ENCODE data around the gene PCNA. TPM values are rescaled to one million over a fixed set of nuclear protein-coding genes. Genes with fewer than 3 reads are reported as not detected.
"Not testable (repeated sequence)": the region's sequence is repeated elsewhere in the genome, so short reads cannot be mapped to it uniquely, and the experiment has no call there.

PCNA gene
- total RNA-seq, 1 donor from 2014 or later: 29.4 TPM

DNA sequence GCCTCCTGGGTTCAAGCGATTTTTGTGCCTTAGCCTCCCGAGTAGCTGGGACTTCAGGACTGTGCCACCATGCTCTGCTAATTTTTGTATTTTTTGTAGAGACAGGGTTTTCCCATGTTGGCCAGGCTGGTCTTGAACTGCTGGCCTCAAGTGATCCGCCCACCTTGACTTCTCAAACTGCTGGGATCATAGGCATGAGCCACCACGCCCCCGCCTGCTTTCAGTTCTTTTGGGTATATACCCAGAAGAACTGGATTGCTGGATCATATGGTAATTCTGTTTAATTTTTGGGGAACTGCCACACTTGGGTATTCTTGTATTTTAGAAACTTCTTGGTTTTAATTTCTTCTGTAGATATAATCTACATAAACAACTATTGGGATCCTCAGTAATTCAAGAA is 24.1 kb upstream of the PCNA start:
- DNase-seq (ENCODE audit: low spot score): no peak

DNA sequence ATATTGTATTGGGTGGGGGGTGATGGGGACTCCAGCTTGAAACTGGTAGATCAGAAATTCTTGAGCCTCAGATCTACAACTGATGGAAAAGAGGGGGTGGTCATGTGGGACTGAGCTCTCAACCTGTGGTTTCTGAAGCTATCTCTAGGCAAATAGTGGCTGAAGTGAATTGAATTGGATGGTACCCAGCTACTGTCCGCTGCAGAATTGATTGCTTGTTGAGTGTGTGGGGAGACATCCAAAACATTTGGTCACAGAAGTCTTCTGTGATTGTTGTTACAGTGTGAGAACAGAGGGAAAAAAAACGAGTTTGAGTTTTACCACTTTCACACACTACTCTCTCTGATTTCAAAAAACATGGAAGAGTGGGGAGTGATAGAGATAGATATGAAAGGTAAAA is 21.9 kb upstream of the PCNA start:
- no peak for DNase-seq (ENCODE audit: low spot score)

DNA sequence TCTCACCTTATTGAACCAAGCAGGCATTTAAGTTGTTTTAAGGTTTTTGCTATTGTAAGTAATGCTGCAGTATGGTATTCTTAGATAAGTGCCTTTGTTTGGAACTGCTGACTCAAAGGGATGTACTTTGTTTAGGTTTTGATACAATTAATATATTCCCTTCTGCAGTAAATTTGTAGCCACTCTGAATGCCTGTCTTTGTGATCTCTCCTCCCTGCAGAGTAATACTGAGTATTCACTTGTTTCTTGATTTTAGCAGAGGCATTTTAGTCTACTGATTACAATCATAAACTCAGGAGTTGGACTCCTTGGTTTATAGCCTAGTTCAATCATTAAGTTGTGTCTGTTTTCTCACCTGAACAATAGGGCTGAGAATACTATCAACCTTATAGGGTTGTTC is 20.4 kb upstream of the PCNA start:
- DNase-seq (ENCODE audit: low spot score): no peak

DNA sequence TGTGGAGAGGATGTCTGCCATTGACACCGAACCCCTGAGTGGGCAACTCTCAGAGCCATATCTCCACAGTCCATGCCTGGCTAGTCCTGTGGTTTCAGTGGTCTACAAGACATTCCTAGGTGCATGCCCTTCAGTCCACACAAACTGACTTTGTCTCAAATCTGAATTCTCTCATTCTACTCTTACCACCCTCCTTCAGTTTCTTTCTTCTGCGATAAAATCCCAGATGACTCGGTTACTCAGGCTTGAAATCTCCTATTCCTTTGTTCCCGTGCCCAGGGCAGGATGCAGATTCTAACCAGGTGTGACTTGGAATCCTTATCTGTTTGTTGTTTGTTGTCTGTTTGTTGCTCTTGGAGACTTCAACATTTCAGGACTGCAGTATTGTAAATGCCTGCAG is 16.3 kb upstream of the PCNA start:
- DNase-seq (ENCODE audit: low spot score): no peak

DNA sequence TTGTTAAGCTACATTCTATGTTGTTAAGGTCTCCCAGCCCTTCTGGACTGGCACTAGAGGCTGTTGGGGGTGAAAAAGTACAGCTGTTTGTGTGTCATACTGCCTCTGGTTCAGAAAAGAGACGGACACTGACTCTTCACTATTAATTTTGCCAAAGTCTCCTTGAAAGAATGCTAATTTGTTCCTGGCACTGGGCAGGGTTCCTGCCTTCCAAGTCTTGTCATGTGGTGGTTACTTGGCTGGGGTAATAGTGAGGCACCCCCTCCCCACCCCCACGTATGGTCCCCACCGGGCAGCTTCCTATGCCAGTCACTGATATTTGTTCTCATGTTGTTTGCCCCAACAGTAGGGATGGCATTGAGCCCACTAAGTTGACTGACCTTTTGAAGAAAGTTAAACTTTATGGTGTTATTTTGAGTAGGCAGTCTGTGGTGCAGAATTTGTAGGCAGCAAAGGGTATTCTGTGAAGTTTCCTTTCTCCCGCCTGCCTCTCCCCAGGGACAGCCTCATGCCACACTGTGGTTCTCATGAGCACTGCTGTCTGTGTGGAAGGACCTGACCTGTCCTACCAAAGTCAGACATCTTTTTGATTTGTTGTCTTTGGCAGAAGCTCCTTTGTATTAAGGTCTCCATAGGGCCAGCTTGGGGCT is 15.7 kb upstream of the PCNA start:
- DNase-seq (ENCODE audit: low spot score): no peak

DNA sequence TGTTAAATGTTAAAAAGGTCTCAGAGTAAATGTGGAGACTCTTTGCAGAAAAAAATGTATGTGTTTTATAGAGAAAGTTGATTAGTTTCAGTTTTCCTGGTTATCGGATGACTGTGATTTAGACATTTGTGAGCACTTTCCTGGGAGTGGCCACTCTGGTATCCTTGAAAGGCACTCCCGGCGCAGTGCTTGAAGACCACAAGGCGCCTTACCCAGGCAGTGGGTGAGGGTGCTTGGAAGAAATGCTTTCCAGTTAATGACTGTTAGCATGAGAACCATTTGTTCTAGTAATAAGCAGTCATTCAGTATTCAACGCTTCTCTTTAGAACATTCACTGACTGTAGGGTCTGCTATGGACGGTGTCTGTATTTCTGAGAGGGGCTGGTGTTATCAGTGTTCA is 14.2 kb upstream of the PCNA start:
- no peak for DNase-seq (ENCODE audit: low spot score)

DNA sequence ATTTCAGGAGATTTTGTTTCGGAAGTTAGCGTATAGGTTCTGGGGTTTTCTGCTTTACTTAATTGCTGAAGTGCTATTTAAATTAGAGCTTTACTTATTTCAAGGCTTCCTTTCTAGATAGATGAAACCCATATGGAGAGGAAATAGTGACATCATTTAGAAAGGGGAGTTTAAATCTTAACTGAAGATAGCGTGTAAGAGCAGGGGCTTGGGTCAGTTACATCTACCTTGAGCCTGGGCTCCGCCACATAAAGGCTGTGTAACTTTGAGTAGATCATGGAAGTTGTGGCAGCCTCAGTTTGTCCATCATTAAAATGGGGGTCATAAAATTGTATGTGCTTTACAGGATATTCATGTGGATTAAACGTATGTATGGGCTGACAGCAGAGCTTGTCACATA is 11.7 kb upstream of the PCNA start:
- no peak for DNase-seq (ENCODE audit: low spot score)

DNA sequence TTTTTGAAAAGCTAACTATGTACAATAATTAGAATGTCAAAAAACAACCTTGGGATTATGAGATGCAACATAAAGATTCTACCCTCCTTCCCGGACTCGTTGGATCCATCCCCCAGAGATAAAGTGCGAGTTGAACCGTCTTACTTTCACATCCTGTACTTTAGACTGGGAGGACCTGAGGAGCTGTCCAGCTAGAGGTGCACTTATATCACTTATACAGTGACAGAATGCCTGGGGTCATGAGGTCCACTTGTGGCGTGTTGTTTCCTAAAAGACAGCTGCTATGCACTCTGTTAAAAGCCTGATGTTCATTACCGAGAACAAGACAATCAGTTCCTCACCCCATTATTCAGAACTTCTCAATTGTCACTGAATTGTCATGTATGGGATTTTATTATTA is 9.1 kb upstream of the PCNA start:
- no peak for DNase-seq (ENCODE audit: low spot score)

DNA sequence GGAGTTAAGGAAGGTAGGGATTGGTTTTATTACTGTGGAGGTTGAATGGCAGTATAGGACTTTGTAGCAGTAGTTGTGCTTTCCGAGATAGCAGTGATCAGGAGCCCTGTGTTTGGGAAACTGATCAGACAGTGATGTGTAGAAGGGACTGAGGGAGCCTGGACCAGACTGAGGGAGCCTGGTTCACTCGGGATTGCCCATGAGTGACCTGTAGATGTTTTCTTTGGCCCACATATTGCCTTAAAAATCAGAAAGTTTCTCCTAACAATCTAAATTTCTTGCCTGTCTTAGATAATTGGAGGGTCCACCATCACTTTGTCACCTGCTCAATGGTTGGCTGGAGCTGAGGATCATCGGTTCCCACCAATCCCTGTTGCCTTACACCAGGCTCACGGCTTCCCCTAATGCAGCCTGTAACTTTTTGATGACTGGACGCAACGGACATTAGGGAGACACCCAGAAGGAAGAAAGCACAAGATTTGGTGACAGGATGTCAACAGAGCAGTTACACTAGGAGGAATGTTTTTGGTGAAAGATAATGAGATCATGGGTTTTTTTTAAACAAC is 8.2 kb upstream of the PCNA start:
- DNase-seq (ENCODE audit: low spot score): no peak

DNA sequence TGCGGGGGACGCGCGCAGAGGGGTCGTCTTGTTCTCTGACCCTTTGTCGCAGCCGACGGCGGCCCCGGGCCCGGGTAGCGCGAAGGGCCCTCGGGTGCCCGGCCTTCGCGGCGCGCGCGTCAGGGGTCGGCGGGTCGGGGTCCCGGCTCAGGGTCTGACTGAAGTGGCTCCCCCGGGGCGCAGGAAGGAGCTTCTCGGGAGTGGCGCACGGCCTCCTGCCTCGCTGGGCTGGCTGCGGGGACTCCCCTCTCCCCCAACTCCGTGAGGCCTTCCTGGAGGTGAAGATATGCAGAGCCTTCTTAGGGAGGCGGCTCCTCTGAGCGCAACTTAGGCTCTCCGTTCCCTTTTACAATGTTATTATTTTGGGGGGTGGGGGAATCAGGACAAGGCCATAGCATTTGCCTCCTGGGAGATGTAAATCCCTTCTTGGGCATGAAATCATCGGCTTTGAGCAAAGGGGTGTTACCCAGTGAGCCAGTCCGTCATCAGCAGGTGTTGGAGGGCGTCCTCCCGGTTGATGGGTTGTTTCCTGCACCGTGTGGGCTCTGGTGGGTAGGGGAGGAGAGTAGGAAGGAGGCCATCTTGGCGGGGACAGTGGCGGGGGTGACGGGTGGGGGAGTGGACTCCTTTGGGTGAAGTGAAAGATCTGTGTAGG is 7.6 kb upstream of the PCNA start:
- peak; percentile 55 for DNase-seq (ENCODE audit: low spot score)

DNA sequence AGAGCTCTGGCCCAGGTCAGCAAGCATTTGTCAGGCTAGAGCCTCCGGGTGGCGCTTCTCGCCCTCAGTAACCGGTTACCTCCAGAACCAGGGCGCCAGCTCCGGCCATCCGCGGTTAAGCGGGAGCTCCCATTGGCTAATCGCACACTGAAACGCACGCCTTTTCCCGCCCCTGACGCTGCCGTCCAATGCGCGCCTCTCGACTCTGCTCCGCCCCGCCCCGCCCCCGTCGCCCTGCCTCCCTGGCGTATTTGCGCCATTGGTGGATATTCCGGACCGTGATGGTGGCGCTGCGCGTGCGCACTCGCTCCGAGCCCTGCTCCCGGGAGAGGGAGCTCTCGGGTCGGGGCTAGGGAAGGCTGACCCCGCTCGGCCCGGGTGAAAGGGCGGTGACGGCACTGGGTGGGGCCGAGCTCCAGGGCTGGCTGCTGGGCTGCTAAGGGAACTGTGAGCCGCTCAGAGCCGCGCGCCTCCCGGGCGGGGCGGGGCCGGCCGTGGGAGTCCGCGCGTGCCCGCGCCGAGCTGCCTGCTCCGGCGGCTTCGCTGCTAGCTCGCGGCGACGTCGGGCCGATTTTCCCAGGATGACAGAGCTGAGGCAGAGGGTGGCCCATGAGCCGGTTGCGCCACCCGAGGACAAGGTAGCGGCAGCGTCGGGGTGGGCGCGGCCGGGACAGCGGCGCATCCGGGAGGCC is 6.9 kb upstream of the PCNA start, which contains the start of gene CDS2:
Gene CDS2, plus strand, starts transcription at position 497 of the 692 bp plus-strand sequence. Its CDS starts 85 bp downstream, at position 582.
- peak; percentile 100 for DNase-seq (ENCODE audit: low spot score)

DNA sequence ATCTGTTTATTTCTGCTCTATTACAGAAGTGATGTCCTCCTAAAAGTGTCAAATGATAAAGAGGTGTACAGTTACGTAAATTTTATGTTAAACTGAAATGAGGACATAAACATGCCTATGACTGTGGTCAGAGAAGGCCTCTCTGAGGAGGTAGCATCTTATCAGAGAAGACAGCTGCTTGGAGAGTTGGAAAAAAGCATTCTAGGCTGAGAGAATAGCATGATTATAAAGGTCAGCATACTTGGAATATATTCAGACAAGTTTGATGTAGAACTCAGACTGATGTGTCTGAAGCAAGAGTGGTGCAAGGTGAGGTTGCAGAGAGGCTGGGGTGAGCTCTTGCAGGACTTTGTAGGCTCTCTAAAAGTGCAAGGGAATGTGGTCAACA is 3.1 kb upstream of the PCNA start:
- DNase-seq (ENCODE audit: low spot score): no peak

DNA sequence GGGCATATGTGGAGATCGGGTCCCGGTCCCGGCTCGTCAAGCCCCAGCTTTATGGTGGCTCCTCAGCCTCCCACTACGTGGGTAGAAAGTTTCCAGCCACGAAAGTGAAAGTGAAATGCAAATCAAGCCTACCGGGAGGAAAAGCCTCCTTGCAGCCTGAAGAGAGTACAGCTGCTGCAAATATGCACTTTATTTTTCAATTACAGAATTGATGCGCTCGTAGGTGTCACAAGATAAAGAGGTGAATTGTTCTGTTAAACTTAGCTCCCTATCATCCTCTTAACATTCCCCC is 373 bp upstream of the PCNA start:
- no peak for DNase-seq (ENCODE audit: low spot score)

DNA sequence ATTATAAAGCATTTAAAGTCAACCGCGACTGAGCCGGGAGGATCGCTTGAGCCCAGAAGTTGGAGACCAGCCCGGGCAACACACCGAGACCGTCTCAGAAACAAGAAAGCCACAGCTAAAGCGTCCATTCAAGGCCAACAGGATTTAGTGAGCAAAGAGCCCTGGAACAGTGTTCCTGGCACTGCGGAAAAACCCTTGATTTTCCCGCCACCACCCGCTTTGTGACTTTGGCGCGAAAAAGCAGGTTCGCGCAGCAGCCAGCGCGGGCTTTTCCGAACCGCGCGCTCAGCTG is 669 bp downstream of the PCNA start:
- no peak for DNase-seq (ENCODE audit: low spot score)

DNA sequence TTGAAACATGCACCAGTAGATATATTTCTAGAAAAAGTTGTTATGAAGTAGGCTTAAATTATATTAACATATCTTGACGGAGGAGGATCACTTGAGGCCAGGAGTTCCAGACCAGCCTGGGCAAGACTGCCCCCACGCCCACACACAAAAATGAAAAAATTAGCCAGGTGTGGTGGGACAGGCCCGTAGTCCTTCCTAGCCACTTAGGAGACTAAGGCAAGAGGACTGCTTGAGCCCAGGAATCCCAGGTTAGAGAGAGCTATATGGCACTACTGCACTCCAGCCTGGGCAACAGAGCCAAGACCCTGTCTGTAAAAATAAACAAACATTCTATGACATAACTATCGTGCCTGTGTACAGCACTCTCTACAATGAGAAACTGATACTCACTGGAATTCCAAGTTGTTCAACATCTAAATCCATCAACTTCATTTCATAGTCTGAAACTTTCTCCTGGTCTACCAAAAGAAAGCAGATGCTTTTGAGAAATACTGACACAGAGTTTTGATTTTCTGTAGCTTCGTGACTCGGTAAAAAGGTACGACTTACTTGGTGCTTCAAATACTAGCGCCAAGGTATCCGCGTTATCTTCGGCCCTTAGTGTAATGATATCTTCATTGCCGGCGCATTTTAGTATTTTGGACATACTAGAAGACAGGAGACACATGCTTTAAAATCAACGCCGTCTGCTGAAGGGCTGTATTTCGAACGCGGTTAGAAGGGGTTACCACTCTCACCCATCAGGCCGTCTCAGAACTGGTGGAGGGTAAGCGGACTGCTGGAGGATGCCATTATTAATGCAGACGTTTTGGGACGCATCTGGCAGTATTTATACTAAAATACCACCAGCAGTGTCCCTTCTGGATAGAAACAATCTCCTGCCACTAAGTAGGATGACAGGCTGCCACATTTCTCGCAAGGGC is 1.3 kb downstream of the PCNA start:
- DNase-seq (ENCODE audit: low spot score): no peak

DNA sequence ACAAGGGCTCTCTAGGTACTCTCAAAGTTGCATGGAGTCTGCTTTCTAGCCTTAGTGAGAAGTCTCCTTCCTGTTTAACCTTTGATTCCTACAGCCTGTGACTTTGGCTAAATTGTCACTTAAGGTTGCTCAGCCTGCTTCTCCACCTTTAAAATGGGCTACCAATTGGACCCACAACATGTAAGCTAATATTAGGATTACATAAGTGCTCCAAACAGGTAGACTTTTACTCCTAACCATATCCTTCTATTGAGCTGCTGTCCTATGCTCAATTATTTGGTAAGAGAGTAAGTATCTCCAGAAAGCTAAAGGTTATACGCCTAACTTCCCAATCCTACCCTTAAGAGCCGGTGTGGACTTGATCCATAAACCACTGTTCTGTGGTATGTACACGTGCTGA is 2.9 kb downstream of the PCNA start:
- DNase-seq (ENCODE audit: low spot score): no peak

DNA sequence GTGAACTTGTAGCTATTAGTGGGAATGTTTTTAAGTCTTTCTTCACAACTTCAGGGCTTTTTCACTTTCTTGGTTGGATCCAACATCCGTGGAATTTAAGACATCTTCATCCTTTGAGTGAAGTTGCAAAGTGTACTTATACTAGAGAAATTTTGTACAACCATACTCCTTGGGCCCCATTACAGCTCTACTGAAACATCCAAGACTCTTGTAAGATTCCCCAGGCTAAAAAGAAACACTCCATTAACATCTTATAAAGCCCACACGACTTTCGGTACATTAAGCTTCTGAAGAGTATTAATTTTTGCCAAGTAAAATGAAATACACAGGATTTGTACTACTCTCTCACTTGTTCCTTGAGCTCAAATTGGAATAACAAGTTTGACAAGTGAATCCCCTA is 5.4 kb downstream of the PCNA start:
- no peak for DNase-seq (ENCODE audit: low spot score)

DNA sequence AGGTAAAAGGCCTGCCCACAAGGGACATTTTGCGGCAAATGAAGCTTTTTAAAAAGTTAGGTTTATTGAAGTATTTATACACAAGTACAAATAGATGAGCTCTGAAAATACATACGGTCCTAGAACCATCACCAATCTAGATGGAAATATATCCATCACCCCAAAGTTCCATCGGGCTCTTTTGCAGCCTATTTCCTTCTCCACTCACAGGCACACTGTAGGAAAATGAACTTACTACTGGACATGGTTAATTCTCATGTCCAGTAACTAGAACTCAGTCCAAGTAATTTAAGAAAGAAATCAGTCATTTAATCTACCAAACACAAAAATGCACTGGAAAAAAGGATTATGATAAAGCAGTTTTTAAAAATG is 6.2 kb downstream of the PCNA start:
- DNase-seq (ENCODE audit: low spot score): no peak

DNA sequence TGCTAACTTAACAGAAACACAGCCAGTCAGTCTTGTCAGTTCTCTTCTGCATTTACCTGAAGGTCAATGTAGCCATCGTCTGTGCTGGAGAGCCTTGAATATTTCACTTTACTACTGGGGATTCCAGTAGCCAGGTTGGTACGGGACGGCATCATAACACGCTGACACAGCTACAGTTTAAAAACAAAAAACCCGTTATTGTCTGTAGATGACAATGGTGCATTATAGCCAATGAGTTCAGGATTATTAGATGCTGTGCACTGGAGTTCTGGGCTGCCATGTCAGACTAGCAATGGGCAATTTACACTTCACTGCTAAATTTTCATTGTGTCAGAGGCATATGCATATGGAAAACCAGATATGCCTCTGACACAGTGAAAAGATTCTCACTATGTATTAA is 10.5 kb downstream of the PCNA start:
- no peak for DNase-seq (ENCODE audit: low spot score)

DNA sequence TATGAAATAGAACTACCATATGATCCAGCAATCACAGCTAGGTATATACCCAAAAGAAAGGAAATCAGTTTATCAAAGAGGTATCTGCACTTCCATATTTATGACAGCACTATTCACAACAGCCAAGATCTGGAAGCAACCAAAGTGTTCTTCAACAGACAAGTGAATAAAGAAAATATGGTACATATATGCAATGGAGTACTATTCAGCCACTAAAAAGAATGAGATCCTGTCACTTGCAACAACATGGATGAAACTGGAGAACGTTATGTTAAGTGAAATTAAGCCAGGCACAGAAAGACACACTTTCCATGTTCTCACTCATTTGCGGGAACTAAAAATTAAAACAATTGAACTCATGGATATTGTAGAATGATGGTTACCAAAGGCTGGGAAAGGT is 15.3 kb downstream of the PCNA start:
- no peak for DNase-seq (ENCODE audit: low spot score)

DNA sequence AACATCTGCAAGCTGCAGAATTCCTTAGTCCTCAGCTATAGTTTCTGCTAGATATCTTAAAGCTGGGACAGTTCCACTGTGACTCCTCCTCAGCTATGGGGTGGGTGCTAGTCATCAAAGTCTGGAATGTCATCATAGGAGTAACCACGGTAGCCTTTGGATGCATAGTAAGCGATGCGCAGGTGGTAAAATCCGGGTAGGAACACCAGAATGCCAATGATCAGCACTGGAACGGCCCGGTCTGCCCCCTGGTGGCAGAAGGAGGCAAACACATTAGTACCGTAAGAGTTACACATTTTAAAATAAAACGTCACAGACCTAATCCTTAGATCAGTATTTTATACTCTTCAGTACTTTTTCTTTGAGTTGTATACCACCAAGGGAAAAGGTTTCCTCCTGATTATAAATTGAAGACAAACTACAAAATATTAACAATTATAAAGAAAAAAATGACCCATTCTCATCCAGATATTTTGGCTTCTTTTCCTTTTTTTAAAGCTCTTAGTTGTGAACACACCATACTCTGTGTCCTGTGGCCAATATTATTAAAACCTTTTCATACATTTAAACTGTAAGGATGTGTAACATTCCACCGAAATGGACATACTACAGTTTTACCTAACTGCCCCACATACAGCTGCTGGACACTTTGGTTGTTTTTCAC is 18.9 kb downstream of the PCNA start:
- peak; percentile 64 for DNase-seq (ENCODE audit: low spot score)

DNA sequence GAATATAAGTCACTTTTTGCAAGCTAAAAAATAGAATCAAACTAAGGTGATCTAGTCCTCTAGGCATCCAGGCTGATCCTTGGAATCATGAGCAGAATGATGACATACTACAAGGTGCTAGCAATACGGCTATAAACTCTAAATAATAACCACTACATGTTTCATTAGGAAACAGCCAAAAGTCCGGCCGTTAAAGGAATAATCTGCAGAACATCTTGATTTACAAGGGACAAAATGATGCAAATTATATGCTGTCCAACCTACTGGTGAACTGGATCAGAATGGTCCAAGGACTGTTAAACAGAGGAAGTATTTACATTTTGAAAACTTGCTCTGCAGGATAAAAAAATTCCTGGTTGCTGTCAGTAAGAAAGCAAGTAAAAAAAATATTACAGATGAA is 19.8 kb downstream of the PCNA start:
- not testable (repeated sequence) for DNase-seq (ENCODE audit: low spot score)
